ENCODE measurements around the gene EXOC6.

GRCh38 chr10:93099670-93100069 lies 251.3 kb downstream of the EXOC6 start:
- no peak for TF ChIP-seq CTCF (IDR thresholded peaks at IDR 0.05)
- no peak for TF ChIP-seq EZH2 (IDR thresholded peaks at IDR 0.05)
